ENCODE data around the gene LSM2. TPM values are rescaled to one million over a fixed set of nuclear protein-coding genes. Genes with fewer than 3 reads are reported as not detected.
"Not testable (repeated sequence)": the region's sequence is repeated elsewhere in the genome, so short reads cannot be mapped to it uniquely, and the experiment has no call there.

LSM2 gene
- total and polyA plus RNA-seq, 8 donors, result 6.7 to 55.8 (median 34.5) TPM; not detected in 1

DNA sequence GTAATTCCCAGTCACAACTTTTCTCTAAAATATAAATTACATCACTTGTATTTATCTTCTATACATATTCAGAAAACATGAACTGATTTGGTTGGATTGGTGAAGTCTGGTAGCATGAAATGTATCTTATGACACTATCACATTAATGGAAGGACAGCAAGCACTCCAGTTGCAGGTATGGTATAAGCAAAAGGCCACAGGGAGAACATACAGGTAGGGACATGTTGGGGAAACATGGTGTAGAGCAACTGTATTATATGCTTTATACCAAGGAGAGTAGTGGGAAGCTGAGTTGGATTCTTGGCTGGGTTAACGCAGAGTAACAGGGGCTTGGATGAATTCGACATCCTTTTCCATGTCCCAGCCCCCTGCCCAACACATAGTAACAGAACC is 9.8 kb downstream of the LSM2 start:
- no peak for DNase-seq
- TF ChIP-seq POLR2AphosphoS5 (IDR thresholded peaks at IDR 0.05) (no peak), CTCF (IDR thresholded peaks at IDR 0.05) (no peak), POLR2A (IDR thresholded peaks at IDR 0.05) (no peak), EP300 (IDR thresholded peaks at IDR 0.05) (no peak)
- no peak overlapping the region for H3K4me3 ChIP-seq
- peak overlapping the region in 4 of 5 donors; percentile 89 to 100 (median 96) for H3K27ac ChIP-seq
- H3K36me3 ChIP-seq, result peaks cover 6 to 36% (median 26%) of the 10 kb centered on the region in 4 donors
- intact Hi-C loops (cut with DNase I; ENCODE audit: low total_unique reads), result no loop called here
- no peaks in the 10 kb centered on the region for H3K27me3 ChIP-seq
- no peaks in the 10 kb centered on the region for H3K9me3 ChIP-seq
- peaks cover 12 to 33% (median 25%) of the 10 kb centered on the region in 4 donors for H3K4me1 ChIP-seq
- WGBS, 5 donors, result 83 to 95% (median 90%) methylated on average over 2 of the region's 2 CpGs

DNA sequence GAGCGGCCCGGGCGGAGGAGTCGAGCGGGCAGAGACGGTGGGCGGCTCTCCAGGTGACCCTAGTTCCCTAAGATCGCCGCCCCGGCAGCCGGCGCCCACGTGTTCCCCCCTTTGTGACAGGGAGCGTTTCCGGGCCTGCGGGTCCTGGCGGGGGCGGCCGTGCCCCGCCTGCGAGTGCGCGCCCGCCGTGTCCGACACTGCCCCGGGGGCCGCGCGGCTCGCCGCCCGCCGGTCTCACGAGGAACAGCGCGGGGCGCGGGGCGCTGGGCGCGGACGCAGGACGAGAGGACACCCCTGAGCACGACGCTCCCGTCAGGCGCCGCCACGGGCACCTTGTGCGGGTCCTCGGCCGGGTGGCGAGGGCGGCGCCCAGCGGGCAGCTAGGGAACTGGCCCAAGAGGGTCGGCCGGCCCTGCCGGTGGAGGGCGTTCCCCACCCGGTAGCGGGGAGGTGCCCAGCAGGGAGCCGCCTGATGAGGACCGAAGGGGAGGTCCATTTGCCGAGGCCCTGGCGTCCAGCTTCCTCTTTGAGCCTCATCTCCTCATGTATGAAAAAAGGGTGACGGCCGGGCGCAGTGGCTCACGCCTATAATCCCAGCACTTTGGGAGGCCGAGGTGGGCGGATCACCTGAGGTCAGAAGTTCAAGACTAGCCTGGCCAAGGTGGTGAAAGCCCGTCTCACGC is 11.0 kb downstream of the LSM2 start, which contains the start of gene VARS1:
VARS1 (minus strand) TSS at position 137 of the 683 bp plus-strand sequence. CDS start 535 bp downstream, outside the sequence.
- 0 to 2% (median 1%) methylated on average over 31 to 75 of the region's 75 CpGs for WGBS, 5 donors
- peak; percentile 94 to 97 for DNase-seq
- Histone ChIP-seq H3K4me3 (peak within 1 kb of the TSS; percentile 73 to 90 (median 88)), H3K36me3 (peaks cover 11 to 37% (median 30%) of the 10 kb centered on the region in 4 donors), H3K27ac (peak within 1 kb of the TSS; percentile 89 to 100 (median 98)), H3K4me1 (peaks cover 12 to 41% (median 30%) of the 10 kb centered on the region in 4 donors), H3K9me3 (no peaks in the 10 kb centered on the region), H3K27me3 (no peaks in the 10 kb centered on the region)
- TF ChIP-seq CTCF (IDR thresholded peaks at IDR 0.05) (peak in 5 of 7 experiments; percentile 76 to 95 (median 84)), POLR2A (IDR thresholded peaks at IDR 0.05) (no peak), POLR2AphosphoS5 (IDR thresholded peaks at IDR 0.05) (peak; percentile 28 to 73 (median 63)), EP300 (IDR thresholded peaks at IDR 0.05) (no peak)
- intact Hi-C loops (cut with DNase I; ENCODE audit: low total_unique reads), result no loop called here

DNA sequence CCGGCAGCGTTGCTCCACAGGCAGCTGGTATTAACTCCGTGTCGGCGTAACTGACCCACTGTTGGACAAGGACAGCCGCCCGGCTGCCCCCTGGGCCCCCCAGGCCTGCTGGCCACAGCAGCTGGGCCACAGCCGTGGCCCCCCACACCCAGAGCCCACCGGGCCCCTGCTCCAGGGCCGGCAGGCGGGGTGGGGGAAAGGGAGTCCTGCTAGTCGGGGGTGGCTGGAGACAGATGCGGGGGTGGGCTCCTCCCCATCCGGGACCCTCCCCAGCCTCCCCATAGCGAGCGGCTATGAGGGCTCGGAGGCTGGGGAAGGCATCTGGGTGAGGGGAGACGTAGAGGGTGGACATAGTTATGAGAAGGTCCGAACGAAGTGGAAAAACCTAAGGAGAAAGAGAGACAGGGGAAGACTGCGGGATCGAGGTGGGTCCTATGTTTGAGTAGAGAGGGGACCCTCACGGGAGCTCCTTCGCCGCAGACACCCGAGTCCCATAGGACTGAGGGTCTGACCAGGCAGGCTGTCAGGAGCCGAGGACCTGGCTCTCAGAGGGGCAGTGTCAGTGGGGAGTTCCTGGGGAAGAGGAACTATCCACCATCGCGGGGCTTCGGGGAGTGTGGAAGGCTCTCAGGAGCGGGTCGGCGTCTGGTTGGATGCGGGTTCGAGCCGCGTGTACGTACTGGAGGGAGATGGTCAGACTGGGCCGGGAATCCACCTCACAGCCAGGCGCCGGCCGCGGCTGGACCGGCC is 11.7 kb downstream of the LSM2 start:
- no peak for TF ChIP-seq CTCF (IDR thresholded peaks at IDR 0.05)
- peak in 1 of 3 donors; percentile 1 for TF ChIP-seq POLR2AphosphoS5 (IDR thresholded peaks at IDR 0.05)
- Histone ChIP-seq H3K9me3 (no peaks in the 10 kb centered on the region), H3K27me3 (no peaks in the 10 kb centered on the region), H3K36me3 (peaks cover 11 to 40% (median 32%) of the 10 kb centered on the region in 4 donors), H3K4me1 (peaks cover 12 to 41% (median 30%) of the 10 kb centered on the region in 4 donors), H3K27ac (peak overlapping the region; percentile 89 to 100 (median 98)), H3K4me3 (peak overlapping the region; percentile 73 to 90 (median 88))
- DNase-seq, result no peak
- 0 to 2% (median 1%) methylated on average over 36 to 44 of the region's 44 CpGs for WGBS, 5 donors
- intact Hi-C loops (cut with DNase I; ENCODE audit: low total_unique reads), result no loop called here

DNA sequence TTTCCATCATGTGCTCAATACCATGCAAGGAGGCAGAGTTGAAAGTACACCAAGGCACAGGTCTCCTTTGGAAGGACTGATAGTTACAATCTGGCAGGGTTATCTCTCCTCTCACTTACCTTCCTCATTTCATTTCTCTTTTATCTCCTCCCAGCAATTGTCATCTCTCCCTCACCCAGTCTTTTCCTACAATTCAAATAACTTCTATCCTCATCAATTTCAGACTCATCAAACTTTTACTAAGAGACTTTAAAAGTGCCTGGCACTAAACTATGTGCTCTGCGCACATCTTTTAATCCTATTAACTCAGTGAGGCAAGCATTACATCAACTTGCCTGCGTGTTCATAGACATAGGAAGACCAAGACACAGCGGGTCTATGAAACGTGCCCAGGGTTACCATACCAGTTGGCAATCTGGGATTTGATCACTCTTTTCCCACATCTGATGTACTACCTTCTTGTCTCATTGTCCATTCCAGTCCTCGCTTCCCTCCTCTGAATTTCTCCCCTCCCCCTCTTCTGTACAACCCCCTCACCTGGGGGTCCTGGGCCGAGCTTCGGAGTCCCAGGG is 12.4 kb downstream of the LSM2 start:
- no peaks in the 10 kb centered on the region for H3K9me3 ChIP-seq
- peak overlapping the region; percentile 73 to 90 (median 88) for H3K4me3 ChIP-seq
- no peaks in the 10 kb centered on the region for H3K27me3 ChIP-seq
- H3K27ac ChIP-seq, result peak overlapping the region; percentile 89 to 100 (median 98)
- peaks cover 11 to 45% (median 35%) of the 10 kb centered on the region in 4 donors for H3K36me3 ChIP-seq
- WGBS, 5 donors, result 4 to 10% (median 9%) methylated on average over 7 of the region's 7 CpGs
- intact Hi-C loops (cut with DNase I; ENCODE audit: low total_unique reads), result no loop called here
- no peak for DNase-seq
- H3K4me1 ChIP-seq, result peaks cover 12 to 41% (median 30%) of the 10 kb centered on the region in 4 donors
- TF ChIP-seq EP300 (IDR thresholded peaks at IDR 0.05), result no peak
- TF ChIP-seq POLR2AphosphoS5 (IDR thresholded peaks at IDR 0.05), result peak in 1 of 3 donors; percentile 30
- TF ChIP-seq POLR2A (IDR thresholded peaks at IDR 0.05), result no peak
- no peak for TF ChIP-seq CTCF (IDR thresholded peaks at IDR 0.05)

DNA sequence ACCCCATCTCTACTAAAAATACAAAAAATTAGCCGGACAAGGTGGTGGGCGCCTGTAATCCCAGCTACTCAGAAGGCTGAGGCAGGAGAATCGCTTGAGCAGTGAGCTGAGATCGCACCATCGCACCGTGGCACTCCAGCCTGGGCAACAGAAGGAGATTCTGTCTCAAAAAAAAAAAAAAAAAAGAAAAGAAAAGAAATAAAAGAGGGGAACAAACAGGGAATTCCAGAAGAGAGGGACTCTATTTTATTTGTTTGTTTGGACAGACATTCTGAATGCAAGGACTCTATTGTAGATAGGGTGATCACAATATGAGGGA is 12.9 kb downstream of the LSM2 start:
- WGBS, 5 donors, result 88 to 95% (median 90%) methylated on average over 6 of the region's 6 CpGs
- H3K27me3 ChIP-seq; H3K9me3 ChIP-seq; intact Hi-C loops (cut with DNase I; ENCODE audit: low total_unique reads); DNase-seq: not testable (repeated sequence)
- peak overlapping the region in 2 of 4 donors; percentile 86 to 89 for H3K4me3 ChIP-seq
- peaks cover 12 to 41% (median 30%) of the 10 kb centered on the region in 4 donors for H3K4me1 ChIP-seq
- H3K27ac ChIP-seq, result peak overlapping the region in 4 of 5 donors; percentile 89 to 100 (median 96)
- peaks cover 11 to 47% (median 37%) of the 10 kb centered on the region in 4 donors for H3K36me3 ChIP-seq
